Panc1 (cell line): Measurements from ENCODE around the gene ITPRIPL1. TPM values are rescaled to one million over a fixed set of nuclear protein-coding genes. Genes with fewer than 3 reads are reported as not detected.

Source experiments
- ATAC-seq: fragments of 200-7000 bp; cut with Tn5 transposase; 2 replicates; pipeline ENCODE4 v1.9.1; 2020; ENCODE audit warnings: mild to moderate bottlenecking, moderate library complexity
- BruUV-seq: library from RNA; stranded (reverse); fragments of 400-500 nt; replicated peaks from 2 replicates; lab custom pipeline; 2021; lab: Mats Ljungman, UMichigan
- CTCF ChIA-PET: fragments of 300-600 bp; sonication (Branson Sonifier 250); formaldehyde crosslinking; loops from one replicate; lab custom pipeline; 2022; ENCODE audit warnings: antibody characterized with exemption; lab: Charles Lee
- POLR2A ChIA-PET: fragments of 300-600 bp; sonication (Branson Sonifier 250); formaldehyde crosslinking; loops from one replicate; lab custom pipeline; 2022; ENCODE audit warnings: antibody characterized with exemption; lab: Charles Lee
- DNase-seq: peaks from one replicate; pipeline ENCODE4 v3.0.0-alpha.2; 2010; ENCODE audit warnings: low read depth, low spot score
- H3K27ac ChIP-seq: 2 replicates; pipeline ENCODE4 v1.5.1; 2011; ENCODE audit warnings: mild to moderate bottlenecking, low read length, inconsistent platforms
- H3K27me3 ChIP-seq: fragments of 200-500 bp; sonication (Bioruptor generic); 2 replicates; pipeline ENCODE4 v1.6.0; 2014; ENCODE audit warnings: low read length, inconsistent platforms; ENCODE audit not compliant: control insufficient read depth, insufficient read depth
- H3K36me3 ChIP-seq: fragments of 200-500 bp; sonication (Bioruptor generic); 2 replicates; pipeline ENCODE4 v1.5.1; 2014; ENCODE audit warnings: inconsistent platforms, mild to moderate bottlenecking, low read length, moderate library complexity; ENCODE audit not compliant: control insufficient read depth, insufficient read depth
- H3K4me1 ChIP-seq: 2 replicates; pipeline ENCODE4 v1.5.1; 2011; ENCODE audit warnings: inconsistent platforms, mild to moderate bottlenecking, low read length, moderate library complexity; ENCODE audit not compliant: control insufficient read depth, insufficient read depth
- H3K4me3 ChIP-seq, 2 experiments: 2 replicates each; pipeline ENCODE4 v1.5.1; 2011 to 2012; ENCODE audit warnings: low read depth in 2 of 2, low read length in 2 of 2, mild to moderate bottlenecking in 2 of 2, inconsistent platforms in 1 of 2, moderate library complexity in 1 of 2
- H3K9me3 ChIP-seq: fragments of 200-500 bp; sonication (Bioruptor generic); 2 replicates; pipeline ENCODE4 v1.5.1; 2014; ENCODE audit warnings: low read depth, mild to moderate bottlenecking, inconsistent platforms, low read length, moderate library complexity; ENCODE audit not compliant: control insufficient read depth, insufficient read depth
- CTCF ChIP-seq: fragments of 450-650 bp; IDR thresholded peaks from 2 replicates; pipeline ENCODE4 v1.5.1; 2017; ENCODE audit warnings: mild to moderate bottlenecking
- POLR2AphosphoS5 ChIP-seq: IDR thresholded peaks from 2 replicates; pipeline ENCODE4 v1.6.1; 2012; ENCODE audit warnings: mild to moderate bottlenecking, low read depth, low read length, moderate library complexity
- REST ChIP-seq, 2 experiments: IDR thresholded peaks; 2 replicates each; pipeline ENCODE4 v1.6.1; 2011 to 2012; ENCODE audit warnings: low read depth in 2 of 2, control low read depth in 1 of 2, low read length in 1 of 2, mild to moderate bottlenecking in 1 of 2, moderate library complexity in 1 of 2; ENCODE audit not compliant: insufficient read depth in 1 of 2
- SIN3A ChIP-seq: IDR thresholded peaks from 2 replicates; pipeline ENCODE4 v1.6.1; 2012; ENCODE audit warnings: low read depth, mild to moderate bottlenecking, low read length, moderate library complexity, borderline replicate concordance; ENCODE audit not compliant: insufficient read depth
- TCF7L2 ChIP-seq: IDR thresholded peaks from 2 replicates; pipeline ENCODE4 v1.6.1; 2011; ENCODE audit warnings: mild to moderate bottlenecking, low read depth, low read length, inconsistent platforms
- in situ Hi-C: cut with HindIII; loops from 2 replicates; pipeline ENCODE4 v1.10.0; 2016; ENCODE audit warnings: low sequenced_read_pairs, low pct_unique_long_range_greater_than_20kb
- intact Hi-C: fragments of 100-400 bp; cut with micrococcal nuclease; formaldehyde crosslinking; loops from one replicate; pipeline ENCODE4 v1.10.0; 2022; ENCODE audit not compliant: unreplicated experiment
- total RNA-seq: library from RNA; stranded (reverse); gene quantifications from one replicate; pipeline ENCODE4 v1.2.1, GENCODE V29; 2021; ENCODE audit not compliant: unreplicated experiment

ITPRIPL1 gene
- total RNA-seq, 1 experiment from 2014 or later = 12.2 TPM

GRCh38 chr2:96345868-96346462 lies 20.8 kb downstream of the ITPRIPL1 start:
- intact Hi-C loops = no loop called here
- TF ChIP-seq CTCF = no peak
- TF ChIP-seq REST (IDR thresholded peaks at IDR 0.05; ENCODE audit: insufficient read depth in 1 of 2, low read depth in 2 of 2, low read length in 1 of 2) = no peak
- no peak for TF ChIP-seq TCF7L2
- TF ChIP-seq SIN3A = no peak
- TF ChIP-seq POLR2AphosphoS5 = no peak
- DNase-seq = no peak
- no TSS peak for BruUV-seq
- in situ Hi-C loops = no loop called here
- no peak for ATAC-seq
- ChIA-PET CTCF (interaction anchor here (0.6 kb wide), 1 partner anchor 21 kb away, joined by 3 read pairs; the partner anchor contains the start of gene ITPRIPL1), POLR2A (interaction anchor here (0.6 kb wide), 1 partner anchor 24 kb away, joined by 8 read pairs; no protein-coding TSS in a partner anchor)
- no peaks in the 10 kb centered on the region for H3K27me3 ChIP-seq
- H3K36me3 ChIP-seq = peaks cover 26% of the 10 kb centered on the region
- H3K4me3 ChIP-seq = no peak overlapping the region
- no peaks in the 10 kb centered on the region for H3K9me3 ChIP-seq
- H3K27ac ChIP-seq = no peak overlapping the region
- peaks cover 17% of the 10 kb centered on the region for H3K4me1 ChIP-seq

GRCh38 chr2:96347395-96347794 lies 22.3 kb downstream of the ITPRIPL1 start:
- TF ChIP-seq SIN3A (no peak), CTCF (no peak), POLR2AphosphoS5 (no peak)
- no peak overlapping the region for H3K27ac ChIP-seq
- H3K36me3 ChIP-seq = peaks cover 29% of the 10 kb centered on the region
- intact Hi-C loops = no loop called here
- H3K4me3 ChIP-seq = no peak overlapping the region
- peaks cover 3% of the 10 kb centered on the region for H3K4me1 ChIP-seq
- DNase-seq (no peak), ATAC-seq (no peak)
- in situ Hi-C loops = no loop called here
- H3K27me3 ChIP-seq = no peaks in the 10 kb centered on the region
- POLR2A ChIA-PET = no interaction called here
- CTCF ChIA-PET = no interaction called here
- no peaks in the 10 kb centered on the region for H3K9me3 ChIP-seq
- BruUV-seq = no TSS peak
